NCI-H345 (cell line): Measurements from ENCODE around the gene CUL5.
"Not testable (repeated sequence)": the region's sequence is repeated elsewhere in the genome, so short reads cannot be mapped to it uniquely, and the experiment has no call there.

Source experiments
- DNase-seq: peaks from one replicate; lab custom pipeline; 2025; lab: John Stamatoyannopoulos, UW

CUL5 gene

DNA sequence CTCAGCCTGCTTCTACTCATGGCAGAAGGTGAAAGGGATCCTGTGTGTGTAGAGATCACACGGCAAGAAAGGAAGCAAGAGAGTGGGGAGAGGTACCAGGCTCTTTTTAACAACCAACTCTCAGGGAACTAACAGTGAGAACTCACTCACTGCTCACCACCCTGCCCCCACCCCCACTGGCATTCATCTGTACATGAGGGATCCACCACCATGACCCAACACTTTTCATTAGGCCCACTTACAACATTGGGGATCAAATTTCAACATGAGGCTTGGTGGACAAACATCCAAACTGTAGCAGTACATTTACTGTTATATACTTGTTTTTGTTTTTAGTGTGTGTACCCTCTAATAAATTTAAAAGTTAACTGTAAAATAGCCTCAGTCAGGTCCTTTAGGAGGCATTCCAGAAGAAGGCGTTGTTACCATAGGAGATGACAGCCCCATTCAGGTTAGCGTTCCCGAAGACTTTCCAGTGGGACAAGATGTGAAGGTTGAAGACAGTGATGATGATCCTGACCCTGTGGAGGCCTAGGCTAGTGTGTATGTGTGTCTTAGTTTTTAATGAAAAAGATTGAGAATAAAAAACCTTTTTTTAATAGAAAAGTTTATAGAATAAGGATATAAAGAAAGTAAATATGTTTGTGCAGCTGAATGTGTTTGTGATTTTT is 11.3 kb downstream of the CUL5 start:
- DNase-seq = no peak

DNA sequence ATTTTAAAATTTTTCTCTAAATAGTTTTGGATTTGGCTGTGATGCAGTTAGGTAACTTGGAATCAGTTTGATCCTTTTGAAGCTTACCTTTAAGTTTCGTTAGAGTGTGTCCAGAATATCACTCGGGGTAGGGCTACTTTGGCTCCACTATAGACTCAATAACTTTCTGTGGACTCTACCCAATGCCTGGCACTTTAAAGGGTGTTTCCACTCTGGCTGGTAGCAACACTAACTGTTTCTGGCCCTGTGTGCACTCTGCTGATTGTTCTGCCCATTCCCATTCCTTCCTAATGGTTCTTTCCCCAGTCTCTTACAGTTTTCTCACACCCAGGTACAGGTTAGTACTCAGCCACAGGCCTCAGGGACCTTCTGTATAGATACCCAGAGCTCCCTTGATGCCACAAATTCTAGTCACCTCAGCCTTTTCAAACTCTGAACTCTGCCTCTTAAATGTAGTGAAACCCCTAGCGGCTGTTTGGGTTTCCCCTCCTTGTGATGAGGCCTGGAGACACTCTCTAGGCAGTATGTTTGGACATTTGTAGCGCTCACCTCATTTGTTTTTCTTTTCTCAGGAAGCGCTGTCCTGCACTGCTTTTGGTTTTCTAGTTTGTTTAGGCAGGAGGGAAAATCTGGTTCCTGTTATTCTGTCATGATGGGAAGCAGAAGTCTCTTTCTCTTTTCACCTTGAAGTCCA is 16.8 kb downstream of the CUL5 start:
- no peak for DNase-seq

DNA sequence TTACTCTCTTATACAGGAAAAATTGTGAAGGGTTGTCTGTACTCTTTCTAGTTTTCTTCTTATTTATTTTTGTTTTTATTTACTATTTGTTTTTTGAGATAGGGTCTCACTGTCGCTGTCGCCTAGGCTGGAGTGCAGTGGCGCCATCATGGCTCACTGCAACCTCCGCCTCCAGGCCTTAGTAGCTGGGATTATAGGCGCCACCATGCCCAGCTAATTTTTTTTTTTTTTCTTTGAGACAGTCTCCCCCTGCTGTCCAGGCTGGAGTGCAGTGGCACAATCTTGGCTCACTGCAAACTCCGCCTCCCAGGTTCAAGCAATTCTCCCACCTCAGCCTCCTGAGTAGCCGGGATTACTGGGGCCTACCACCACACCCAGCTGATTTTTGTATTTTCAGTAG is 18.4 kb downstream of the CUL5 start:
- DNase-seq = no peak

DNA sequence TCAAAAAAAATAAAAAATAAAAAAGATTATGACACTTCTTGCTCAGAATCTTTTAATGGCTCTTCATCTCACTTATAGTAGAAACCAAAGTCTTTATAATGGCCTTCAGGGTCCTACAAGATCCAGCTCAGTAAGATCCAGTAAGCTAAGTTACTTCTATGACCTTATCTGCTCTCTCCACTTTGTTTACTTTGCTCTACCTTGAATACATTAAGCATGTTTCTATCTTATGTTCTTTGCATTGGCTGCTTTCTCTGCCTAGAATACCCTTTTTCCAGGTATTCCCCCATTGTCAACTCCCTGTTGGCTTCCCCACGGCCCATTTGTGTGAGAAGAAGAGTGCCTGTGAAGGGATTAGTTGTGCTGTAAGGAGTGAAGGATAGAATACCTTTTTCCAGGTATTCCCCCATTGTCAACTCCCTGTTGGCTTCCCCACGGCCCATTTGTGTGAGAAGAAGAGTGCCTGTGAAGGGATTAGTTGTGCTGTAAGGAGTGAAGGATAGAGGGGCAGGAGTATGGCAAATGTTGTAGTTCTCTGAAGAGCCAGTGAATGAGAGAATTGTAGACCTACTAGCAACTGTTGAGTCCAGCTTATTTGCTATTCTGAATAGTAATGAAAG is 20.2 kb downstream of the CUL5 start:
- DNase-seq = not testable (repeated sequence)

DNA sequence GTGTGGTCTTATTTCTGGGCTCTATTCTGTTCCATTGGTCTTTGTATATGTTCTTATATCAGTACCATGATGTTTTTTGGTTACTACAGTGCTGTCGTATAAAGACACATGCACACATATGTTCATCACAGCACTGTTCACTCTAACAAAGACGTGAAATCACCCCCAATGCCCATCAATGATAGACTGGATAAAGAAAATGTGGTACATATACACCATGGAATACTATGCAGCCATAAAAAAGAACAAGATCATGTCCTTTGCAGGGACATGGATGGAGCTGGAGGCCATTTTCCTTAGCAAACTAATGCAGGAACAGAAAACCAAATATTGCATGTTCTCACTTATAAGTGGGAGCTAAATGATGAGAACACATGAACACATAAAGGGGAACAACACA is 22.9 kb downstream of the CUL5 start:
- not testable (repeated sequence) for DNase-seq

DNA sequence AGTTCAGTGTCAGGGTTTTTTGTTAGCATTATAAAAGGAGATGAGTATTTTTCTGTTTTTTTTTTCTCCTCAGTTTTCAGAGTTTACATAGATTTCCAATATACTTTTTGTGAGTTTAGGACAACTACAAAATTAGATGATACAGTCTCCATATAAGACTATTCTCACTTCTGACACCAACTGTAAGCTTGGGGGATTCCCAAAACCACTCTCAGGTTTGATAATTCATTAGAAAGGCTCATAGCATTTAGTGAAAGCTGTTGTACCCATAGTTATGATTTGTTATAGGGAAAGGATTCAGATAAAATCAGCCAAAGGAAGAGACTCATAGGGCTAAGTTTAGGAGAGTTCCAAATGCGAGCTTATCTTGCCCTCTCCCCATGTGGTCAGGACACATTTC is 24.1 kb downstream of the CUL5 start:
- no peak for DNase-seq

DNA sequence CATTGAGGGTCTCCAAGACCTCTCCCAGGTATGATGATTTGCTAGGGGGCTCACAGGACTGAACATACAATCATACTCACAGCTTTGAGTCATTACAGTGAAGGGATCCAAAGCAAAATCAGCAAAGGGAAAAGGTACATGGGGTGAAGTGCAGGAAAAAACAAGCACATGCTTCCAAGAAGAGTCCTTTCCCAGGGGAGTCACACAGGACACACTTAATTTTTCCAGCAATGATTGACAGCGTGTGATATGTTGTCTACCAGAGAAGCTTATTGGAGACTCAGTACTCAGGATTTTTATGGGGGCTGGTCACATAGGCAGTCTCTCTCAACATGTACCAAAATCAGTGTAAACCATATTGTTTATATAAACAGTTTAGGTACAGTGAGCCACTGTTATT is 25.3 kb downstream of the CUL5 start:
- DNase-seq = no peak

DNA sequence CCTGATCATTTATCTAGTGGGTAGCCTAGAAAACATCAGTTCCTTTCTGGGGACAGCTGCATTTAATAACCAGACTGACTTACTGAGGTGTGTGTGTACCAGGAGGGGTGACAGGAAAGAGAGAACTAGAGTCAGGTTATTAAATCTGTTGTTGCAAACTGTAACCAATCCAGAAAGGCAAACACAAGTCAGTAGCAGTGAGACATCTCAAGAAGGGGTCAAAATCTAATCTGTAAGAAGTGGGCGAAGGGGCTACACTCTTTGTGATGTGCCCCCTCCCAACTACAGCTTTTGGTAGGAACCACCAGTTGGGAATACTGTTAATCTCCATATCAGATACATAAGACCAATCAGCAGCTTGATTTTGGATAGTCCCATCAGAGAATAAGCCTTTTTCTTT is 26.3 kb downstream of the CUL5 start:
- no peak for DNase-seq

DNA sequence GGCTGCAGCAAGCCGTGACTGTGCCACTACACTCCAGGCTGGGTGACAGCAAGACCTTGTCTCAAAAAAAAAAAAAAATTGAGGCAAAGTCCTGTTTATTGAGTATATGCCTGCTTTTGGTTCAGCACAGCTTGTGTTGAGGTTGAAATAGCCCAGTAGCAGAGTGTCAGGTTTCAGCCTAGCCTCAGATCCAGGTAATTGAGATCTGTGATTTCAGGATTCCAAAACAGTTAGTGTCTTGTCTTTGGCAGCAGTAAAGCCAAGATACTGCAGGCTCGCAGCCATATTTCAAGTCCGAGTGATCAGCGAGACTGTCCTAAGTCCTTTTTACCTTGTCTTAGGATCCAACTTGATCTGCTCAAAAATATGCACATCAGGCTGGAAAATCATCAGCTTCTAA is 27.0 kb downstream of the CUL5 start:
- no peak for DNase-seq

DNA sequence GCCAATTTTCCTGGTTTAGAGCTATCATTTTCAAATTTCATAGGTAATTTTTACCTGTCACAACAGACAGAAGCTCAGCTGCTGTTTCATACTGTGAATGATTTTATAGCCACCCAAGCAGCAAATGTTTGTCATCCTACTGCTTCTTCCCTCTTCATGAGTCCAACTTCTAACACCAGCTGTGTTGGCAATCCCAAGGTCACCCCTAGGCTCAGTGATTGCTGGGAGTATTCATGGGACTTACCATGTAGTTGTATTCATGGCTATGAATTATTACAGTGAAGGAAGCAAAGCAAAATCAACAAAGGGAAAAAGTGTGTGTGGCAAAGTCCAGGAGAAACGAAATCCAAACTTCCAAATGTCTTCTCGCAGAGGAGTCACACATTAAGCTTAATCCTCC is 28.5 kb downstream of the CUL5 start:
- no peak for DNase-seq

DNA sequence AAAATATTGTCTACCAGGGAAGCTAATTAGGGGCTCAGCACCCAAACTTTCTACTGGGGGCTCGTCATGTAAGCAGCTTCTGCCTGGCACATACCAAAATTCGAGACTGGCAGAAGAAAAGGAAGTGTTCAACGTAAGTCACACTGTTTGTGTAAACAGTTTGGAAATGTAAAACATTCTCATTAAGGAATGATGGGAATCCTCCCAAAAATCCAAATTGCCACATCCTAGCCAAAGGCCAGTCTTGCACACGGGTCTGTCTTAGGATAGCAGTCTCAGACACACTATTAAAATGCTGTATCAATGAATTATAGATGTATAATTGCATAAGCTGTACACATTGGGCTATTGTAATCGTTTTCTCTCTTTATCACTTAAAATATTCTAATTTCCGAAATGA is 28.9 kb downstream of the CUL5 start:
- DNase-seq = no peak

DNA sequence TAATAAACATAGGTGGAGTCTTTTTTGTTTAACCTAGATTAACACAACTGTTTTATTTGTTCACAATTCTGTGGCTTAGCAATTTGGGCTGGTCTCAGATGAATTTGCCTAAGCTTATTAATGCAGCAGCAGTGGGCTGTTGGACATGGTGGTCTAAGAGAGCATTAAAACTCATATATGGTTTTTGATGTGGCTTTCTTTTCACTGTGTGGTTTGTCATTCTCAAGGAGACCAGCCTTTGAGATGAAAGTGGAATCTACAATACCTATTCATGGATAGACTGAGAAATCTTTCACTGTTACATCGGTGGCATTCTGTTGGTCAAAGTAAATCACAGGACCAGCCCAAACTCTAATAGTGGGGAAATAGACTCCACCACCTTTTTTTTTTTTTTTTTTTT is 39.6 kb downstream of the CUL5 start:
- no peak for DNase-seq

DNA sequence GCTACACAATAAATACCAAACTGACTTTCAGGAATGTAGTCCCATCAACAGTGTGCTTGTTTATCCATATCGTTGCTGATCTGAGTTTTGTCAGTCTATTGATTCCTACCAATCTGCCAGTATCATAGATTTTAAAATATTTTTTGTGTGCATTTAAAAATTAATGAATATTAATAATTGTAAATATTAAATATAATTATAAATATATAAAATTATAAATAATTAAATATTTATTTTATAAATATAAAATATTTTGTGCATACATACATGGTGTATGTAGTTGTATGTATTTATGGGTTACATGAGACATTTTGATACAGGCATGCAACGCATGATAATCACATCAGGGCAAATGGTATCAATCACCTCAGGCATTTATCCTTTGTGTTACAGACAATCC is 53.6 kb downstream of the CUL5 start:
- DNase-seq = no peak

DNA sequence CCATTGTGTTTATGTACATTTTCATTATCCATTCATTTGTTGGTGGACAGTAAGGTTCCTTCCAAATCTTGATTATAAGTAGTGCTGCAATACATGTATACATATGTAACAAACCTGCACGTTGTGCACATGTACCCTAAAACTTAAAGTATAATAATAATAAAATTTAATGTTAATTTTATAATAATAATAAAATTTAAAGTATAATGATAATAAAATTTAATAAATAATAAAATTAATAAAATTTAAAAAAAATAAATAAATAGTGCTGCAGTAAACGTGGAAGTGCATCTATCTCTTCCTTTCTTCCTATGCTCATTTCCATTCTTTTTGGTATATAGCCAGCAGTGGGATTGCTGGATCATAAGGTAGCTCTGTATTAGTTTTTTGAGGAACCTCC is 54.7 kb downstream of the CUL5 start:
- no peak for DNase-seq

DNA sequence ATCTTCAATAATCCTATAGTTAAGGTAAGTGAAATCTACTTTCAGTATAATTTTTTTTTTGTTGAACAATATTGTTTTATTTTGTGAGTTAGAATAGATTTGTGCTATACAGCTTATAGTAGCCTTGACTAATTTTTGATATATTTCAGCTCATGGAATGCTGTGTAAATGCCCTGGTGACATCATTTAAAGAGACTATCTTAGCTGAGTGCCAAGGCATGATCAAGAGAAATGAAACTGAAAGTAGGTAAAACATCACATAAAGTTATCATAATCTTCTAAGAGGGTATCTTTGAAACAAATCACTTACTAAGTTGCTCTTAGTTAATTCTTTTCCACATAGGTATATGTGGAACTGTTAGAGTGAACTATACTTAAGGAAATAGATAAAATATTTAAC is 61.2 kb downstream of the CUL5 start:
- no peak for DNase-seq

DNA sequence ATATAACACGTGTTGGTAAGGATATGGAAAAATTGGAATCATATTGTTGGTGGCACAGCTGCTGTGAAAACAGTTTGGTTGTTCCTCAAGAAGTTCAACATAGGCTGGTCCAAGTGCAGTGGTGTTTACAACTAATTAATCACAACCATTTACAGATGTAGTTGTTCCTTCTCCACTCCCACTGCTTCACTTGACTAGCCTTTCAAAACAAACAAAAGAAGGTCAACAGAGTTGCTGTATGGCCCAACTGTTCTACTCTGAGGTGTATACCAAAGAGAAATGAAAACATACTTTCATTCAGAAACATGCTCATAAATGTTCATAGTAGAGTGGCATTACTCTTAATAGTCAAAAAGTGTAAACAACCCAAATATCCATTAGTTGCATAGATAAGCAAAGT is 76.1 kb downstream of the CUL5 start:
- DNase-seq = no peak

DNA sequence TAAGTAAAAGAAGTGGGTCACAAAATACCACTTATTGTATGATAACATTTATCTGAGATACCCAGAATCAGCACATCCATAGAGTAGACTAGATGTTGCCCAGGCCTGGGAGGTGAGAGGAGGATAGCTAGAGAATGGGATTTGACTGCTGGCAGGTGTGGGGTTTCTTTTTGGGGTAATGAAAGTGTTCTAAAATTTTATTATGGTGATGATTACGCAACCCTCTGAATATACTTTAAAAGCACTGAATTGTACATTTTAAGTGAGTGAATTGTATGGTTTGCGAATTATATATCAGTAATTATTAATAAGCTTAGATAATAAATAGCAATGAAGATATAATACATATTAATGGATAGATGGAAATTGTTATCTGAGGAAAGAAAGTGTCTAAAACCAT is 77.0 kb downstream of the CUL5 start:
- DNase-seq = no peak

DNA sequence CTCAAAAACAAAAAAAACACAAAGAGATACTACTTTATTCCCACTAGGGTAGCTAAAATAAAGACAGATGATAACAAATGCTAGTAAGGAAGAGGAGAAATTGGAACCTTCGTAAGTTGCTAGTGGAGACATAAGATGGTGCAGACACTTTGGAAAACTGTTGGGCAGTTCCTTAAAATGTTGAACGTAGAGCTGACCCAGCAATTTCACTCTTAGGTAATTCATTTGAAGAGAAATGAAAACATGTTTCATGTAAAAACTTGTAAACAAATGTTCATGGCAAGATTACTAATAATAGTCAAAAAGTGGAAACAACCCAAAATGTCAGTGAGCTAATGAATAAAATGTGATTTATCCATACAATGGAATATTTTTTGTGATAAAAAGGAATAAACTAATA is 83.4 kb downstream of the CUL5 start:
- no peak for DNase-seq

DNA sequence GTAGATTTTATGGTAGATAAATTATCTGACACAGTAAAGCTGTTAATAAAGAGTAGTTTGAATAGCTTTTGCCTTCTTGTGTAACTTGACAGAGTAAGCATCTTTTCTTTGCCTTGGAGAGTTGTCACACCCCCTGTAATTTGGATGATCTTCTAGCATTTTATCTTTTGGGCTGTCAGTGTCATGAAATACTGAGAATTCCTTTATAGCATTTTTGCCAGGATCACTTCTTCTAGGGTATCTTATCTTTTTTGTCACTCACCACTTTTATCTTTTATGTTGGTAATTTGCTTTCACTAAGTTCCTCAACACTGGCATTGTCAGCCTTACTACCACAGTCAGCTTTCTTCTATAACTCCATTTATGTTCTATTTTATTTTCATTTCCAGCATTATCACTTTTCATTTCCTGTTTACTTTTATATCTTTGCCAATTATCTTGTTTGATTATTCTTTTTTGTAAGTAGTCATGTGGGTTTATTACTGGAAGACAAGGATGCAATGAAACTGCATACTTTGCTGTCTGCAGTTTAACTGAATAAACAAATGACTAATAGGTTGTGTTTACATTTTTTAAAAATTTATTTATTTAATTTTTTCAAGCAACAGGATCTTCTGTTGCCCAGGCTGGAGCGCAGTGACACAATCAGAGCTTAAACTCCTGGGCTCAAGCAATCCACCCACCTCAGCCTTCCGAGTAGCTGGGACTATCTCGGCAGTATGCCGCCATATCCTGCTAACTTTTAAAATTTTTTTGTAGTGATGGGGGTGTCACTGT is 84.6 kb downstream of the CUL5 start:
- no peak for DNase-seq

DNA sequence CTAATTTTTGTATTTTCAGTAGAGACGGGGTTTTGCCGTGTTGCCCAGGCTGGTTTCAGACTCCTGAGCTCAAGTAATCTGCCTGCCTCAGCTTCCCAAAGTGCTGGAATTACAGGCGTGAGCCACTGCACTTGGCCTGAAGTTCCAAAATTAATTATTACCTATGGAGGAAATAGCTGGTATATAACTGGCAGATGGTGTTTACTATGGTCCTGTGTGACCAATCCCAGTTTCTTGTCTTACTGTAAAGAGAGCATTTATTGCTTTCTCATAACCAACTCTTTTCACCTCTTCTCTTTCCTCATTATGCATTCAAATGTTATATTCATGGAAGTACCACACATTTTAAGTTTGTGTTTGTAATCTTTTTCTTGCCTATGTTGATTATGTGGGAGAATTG is 88.5 kb downstream of the CUL5 start:
- no peak for DNase-seq

DNA sequence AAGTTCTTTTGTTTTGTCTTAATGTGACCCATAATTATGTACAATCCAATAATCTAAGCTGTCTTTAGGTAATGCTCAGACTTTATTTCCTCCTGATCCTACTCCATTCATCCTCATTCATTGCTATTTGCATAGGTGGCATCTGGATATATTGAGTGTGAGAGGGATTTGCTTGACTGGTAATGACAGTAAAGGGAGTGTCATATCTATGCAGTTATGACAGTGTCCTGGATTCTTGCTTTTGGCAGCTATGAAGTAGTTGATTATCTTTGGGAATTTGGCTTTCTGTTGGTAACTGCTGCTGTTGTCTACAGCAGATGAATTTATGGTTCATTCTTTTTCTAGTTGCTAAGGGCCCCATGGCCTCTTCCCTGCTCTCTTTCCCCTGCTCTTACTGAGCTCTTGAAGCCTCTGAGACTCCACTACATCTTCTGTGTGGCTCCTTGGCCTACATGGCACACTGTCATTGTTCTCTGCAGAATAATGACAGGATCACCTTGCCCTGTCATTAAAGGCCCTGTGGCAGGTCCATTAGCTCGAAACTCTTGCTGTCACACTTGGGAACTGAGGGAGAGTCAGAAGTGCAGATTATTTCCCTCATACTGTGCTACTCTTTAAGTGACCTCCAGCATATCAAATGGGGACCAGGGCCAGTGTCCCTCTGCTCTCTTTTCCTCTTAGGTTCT is 92.5 kb downstream of the CUL5 start:
- DNase-seq = no peak

DNA sequence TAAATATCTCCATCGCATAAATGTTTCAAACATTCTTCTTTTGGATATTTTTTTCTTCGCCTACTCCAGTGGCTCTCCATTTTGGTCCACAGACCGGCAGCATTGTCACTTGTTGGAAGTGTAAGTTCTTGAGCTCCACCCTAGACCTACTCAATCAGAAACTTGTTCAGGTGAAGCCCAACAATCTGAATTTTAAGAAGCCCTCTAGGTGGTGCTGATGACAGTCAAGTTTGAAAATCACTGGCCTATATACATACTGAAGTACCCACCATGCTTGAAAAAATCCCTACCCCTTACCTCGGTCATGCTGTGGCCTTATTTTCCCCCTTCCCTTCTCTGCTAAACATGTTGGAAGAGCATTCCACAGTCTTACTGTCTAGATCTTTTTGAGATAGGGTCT is 102.4 kb downstream of the CUL5 start:
- DNase-seq = no peak
